HG02840 (cell line): ENCODE measurements around the gene ADISSP.

ENCODE experiments used
- ATAC-seq: cut with Tn5 transposase; IDR thresholded peaks from one replicate; pipeline ENCODE4 v1.9.1; 2021; ENCODE audit warnings: mild to moderate bottlenecking, moderate library complexity, moderate number of reproducible peaks; ENCODE audit not compliant: unreplicated experiment, low FRiP score

The ADISSP gene

GRCh38 chr20:3782597-3782996 is 15.0 kb upstream of the ADISSP start:
- no peak for ATAC-seq

GRCh38 chr20:3781153-3781910 is 13.8 kb upstream of the ADISSP start, which contains the start of gene SPEF1:
Gene SPEF1 (minus strand): TSS chr20:3781448. CDS start chr20:3781287, 161 bp downstream.
- peak; percentile 52 for ATAC-seq

- no peak for ATAC-seq
Observed at GRCh38 chr20:3778976-3779375, 11.4 kb upstream of the ADISSP start.

GRCh38 chr20:3777716-3778629 is 10.4 kb upstream of the ADISSP start:
- no peak for ATAC-seq

- no peak for ATAC-seq
Observed at GRCh38 chr20:3777381-3777715, 9.8 kb upstream of the ADISSP start.

- no peak for ATAC-seq
Observed at GRCh38 chr20:3775457-3776108, 8.0 kb upstream of the ADISSP start.

- no peak for ATAC-seq
Observed at GRCh38 chr20:3771552-3772058, 4.1 kb upstream of the ADISSP start.

GRCh38 chr20:3768342-3769130 is 983 bp upstream of the ADISSP start:
- ATAC-seq: peak; percentile 38

GRCh38 chr20:3767110-3767426 is 485 bp downstream of the ADISSP start:
- no peak for ATAC-seq

GRCh38 chr20:3766422-3767109 is 987 bp downstream of the ADISSP start:
- no peak for ATAC-seq

GRCh38 chr20:3765171-3765882 is 2.2 kb downstream of the ADISSP start:
- ATAC-seq: no peak

- ATAC-seq: no peak
Observed at GRCh38 chr20:3764659-3765058, 2.9 kb downstream of the ADISSP start.

GRCh38 chr20:3763671-3764601 is 3.6 kb downstream of the ADISSP start:
- ATAC-seq: no peak

GRCh38 chr20:3760655-3761348 is 6.8 kb downstream of the ADISSP start:
- ATAC-seq: no peak

- no peak for ATAC-seq
Observed at GRCh38 chr20:3759884-3760283, 7.7 kb downstream of the ADISSP start.

- ATAC-seq: no peak
Observed at GRCh38 chr20:3759316-3759823, 8.2 kb downstream of the ADISSP start.

- no peak for ATAC-seq
Observed at GRCh38 chr20:3758566-3758965, 9.0 kb downstream of the ADISSP start.
